H1 (cell line): ENCODE measurements around the gene STH.

Experiments used
- BACH1 ChIP-seq: IDR thresholded peaks from 2 replicates; pipeline ENCODE4 v1.6.1; 2012; ENCODE audit warnings: low read length, improper control_type of control experiment
- BRCA1 ChIP-seq: IDR thresholded peaks from 2 replicates; pipeline ENCODE4 v1.6.1; 2012; ENCODE audit warnings: low read depth, low read length, improper control_type of control experiment
- EP300 ChIP-seq, 2 experiments: IDR thresholded peaks; 1 replicate in 1 of 2; 2 replicates in 1 of 2; pipeline ENCODE4 v1.6.1; 2011 to 2012; ENCODE audit warnings: low read depth in 2 of 2, low read length in 2 of 2, mild to moderate bottlenecking in 2 of 2, borderline replicate concordance in 1 of 2, inconsistent platforms in 1 of 2, moderate library complexity in 1 of 2
- EZH2 ChIP-seq: fragments of 200-600 bp; sonication (generic); IDR thresholded peaks from 2 replicates; pipeline ENCODE4 v1.7.1; 2012; ENCODE audit warnings: low read depth, mild to moderate bottlenecking, moderate library complexity, low read length, inconsistent platforms; ENCODE audit not compliant: severe bottlenecking
- JUN ChIP-seq: IDR thresholded peaks from 2 replicates; pipeline ENCODE4 v1.6.1; 2011; ENCODE audit warnings: low read depth, mild to moderate bottlenecking, improper control_type of control experiment, low read length
- NRF1 ChIP-seq: IDR thresholded peaks from 2 replicates; pipeline ENCODE4 v1.6.1; 2011; ENCODE audit warnings: mild to moderate bottlenecking, low read depth, low read length, improper control_type of control experiment
- PHF8 ChIP-seq: fragments of 200-600 bp; sonication (generic); conservative IDR thresholded peaks from 2 replicates; pipeline ENCODE4 v1.7.1; 2012; ENCODE audit warnings: low read depth, mild to moderate bottlenecking, inconsistent platforms, low read length, moderate library complexity
- POLR2A ChIP-seq, 2 experiments: IDR thresholded peaks; 1 replicate in 1 of 2; 2 replicates in 1 of 2; pipeline ENCODE4 v1.6.1; 2011; ENCODE audit warnings: low read depth in 2 of 2, low read length in 2 of 2, mild to moderate bottlenecking in 2 of 2; ENCODE audit errors: control extremely low read depth in 1 of 2
- POU5F1 ChIP-seq: IDR thresholded peaks from 2 replicates; pipeline ENCODE4 v1.6.1; 2011; ENCODE audit warnings: low read depth, mild to moderate bottlenecking, low read length, moderate library complexity
- RAD21 ChIP-seq, 2 experiments: IDR thresholded peaks in 1 of 2; conservative IDR thresholded peaks in 1 of 2; 2 replicates each; pipeline ENCODE4 v1.6.1; 2011; ENCODE audit warnings: low read depth in 2 of 2, low read length in 2 of 2, improper control_type of control experiment in 1 of 2, inconsistent platforms in 1 of 2, mild to moderate bottlenecking in 1 of 2, moderate library complexity in 1 of 2
- SUZ12 ChIP-seq: fragments of 200-600 bp; sonication (generic); IDR thresholded peaks from 2 replicates; pipeline ENCODE4 v1.6.1; 2012; ENCODE audit warnings: mild to moderate bottlenecking, inconsistent platforms, low read length, moderate library complexity, mixed read lengths
- TAF1 ChIP-seq: IDR thresholded peaks from 2 replicates; pipeline ENCODE4 v1.6.1; 2011; ENCODE audit warnings: mild to moderate bottlenecking, low read depth, low read length
- YY1 ChIP-seq: IDR thresholded peaks from 2 replicates; pipeline ENCODE4 v1.6.1; 2011; ENCODE audit warnings: low read depth, mild to moderate bottlenecking, low read length
- TF ChIP-seq, protein P1 (sequence below), 3 experiments: IDR thresholded peaks; 1 replicate in 2 of 3; 2 replicates in 1 of 3; pipeline versions ENCODE4 v1.5.1 to v1.6.1; 2011; ENCODE audit warnings: low read length in 3 of 3, mild to moderate bottlenecking in 3 of 3, inconsistent platforms in 2 of 3, low read depth in 1 of 3, moderate library complexity in 1 of 3; ENCODE audit not compliant: insufficient read depth in 1 of 3; ENCODE audit errors: control extremely low read depth in 1 of 3

DNA sequence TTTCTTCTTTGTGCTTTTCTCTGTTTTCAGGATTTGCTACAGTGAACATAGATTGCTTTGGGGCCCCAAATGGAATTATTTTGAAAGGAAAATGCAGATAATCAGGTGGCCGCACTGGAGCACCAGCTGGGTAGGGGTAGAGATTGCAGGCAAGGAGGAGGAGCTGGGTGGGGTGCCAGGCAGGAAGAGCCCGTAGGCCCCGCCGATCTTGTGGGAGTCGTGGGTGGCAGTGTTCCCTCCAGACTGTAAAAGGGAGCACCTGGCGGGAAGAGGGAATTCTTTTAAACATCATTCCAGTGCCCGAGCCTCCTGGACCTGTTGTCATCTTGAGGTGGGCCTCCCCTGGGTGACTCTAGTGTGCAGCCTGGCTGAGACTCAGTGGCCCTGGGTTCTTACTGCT is 1.2 kb downstream of the STH start:
- TF ChIP-seq, protein P1, sequence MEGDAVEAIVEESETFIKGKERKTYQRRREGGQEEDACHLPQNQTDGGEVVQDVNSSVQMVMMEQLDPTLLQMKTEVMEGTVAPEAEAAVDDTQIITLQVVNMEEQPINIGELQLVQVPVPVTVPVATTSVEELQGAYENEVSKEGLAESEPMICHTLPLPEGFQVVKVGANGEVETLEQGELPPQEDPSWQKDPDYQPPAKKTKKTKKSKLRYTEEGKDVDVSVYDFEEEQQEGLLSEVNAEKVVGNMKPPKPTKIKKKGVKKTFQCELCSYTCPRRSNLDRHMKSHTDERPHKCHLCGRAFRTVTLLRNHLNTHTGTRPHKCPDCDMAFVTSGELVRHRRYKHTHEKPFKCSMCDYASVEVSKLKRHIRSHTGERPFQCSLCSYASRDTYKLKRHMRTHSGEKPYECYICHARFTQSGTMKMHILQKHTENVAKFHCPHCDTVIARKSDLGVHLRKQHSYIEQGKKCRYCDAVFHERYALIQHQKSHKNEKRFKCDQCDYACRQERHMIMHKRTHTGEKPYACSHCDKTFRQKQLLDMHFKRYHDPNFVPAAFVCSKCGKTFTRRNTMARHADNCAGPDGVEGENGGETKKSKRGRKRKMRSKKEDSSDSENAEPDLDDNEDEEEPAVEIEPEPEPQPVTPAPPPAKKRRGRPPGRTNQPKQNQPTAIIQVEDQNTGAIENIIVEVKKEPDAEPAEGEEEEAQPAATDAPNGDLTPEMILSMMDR (IDR thresholded peaks at IDR 0.05; ENCODE audit: control extremely low read depth in 1 of 3, insufficient read depth in 1 of 3, low read depth in 1 of 3, low read length in 3 of 3): no peak
- TF ChIP-seq SUZ12: no peak
- TF ChIP-seq EP300 (IDR thresholded peaks at IDR 0.05; ENCODE audit: borderline replicate concordance in 1 of 2, low read depth in 2 of 2, low read length in 2 of 2): no peak
- no peak for TF ChIP-seq EZH2
- no peak for TF ChIP-seq JUN
- no peak for TF ChIP-seq POLR2A (IDR thresholded peaks at IDR 0.05; ENCODE audit: control extremely low read depth in 1 of 2, low read depth in 2 of 2, low read length in 2 of 2)
- TF ChIP-seq BRCA1: no peak
- TF ChIP-seq TAF1: no peak
- TF ChIP-seq NRF1: no peak
- TF ChIP-seq PHF8: no peak
- TF ChIP-seq RAD21 (IDR thresholded peaks at IDR 0.05 in 1 of 2, conservative IDR thresholded peaks at IDR 0.05 in 1 of 2; ENCODE audit: low read depth in 2 of 2, low read length in 2 of 2): no peak
- TF ChIP-seq YY1: no peak
- no peak for TF ChIP-seq BACH1
- TF ChIP-seq POU5F1: no peak
